ENCODE results near the gene LYST.

GRCh38 chr1:235663628-235664027 is 203.1 kb downstream of the LYST start:
- TF ChIP-seq CTCF (IDR thresholded peaks at IDR 0.05), result no peak
- TF ChIP-seq POLR2A (IDR thresholded peaks at IDR 0.05; ENCODE audit: low read depth), result no peak
- TF ChIP-seq POLR2AphosphoS5 (IDR thresholded peaks at IDR 0.05), result no peak
- no peak for TF ChIP-seq EP300 (IDR thresholded peaks at IDR 0.05)
